AG04449 (cell line): ENCODE measurements around the gene CSGALNACT2.
"Not testable (repeated sequence)": the region's sequence is repeated elsewhere in the genome, so short reads cannot be mapped to it uniquely, and the experiment has no call there.

ENCODE experiments used
- CTCF ChIA-PET: fragments of 350-600 bp; formaldehyde crosslinking; extraction: SDS; loops from one replicate; lab custom pipeline; 2021; ENCODE audit warnings: antibody characterized with exemption; lab: Yijun Ruan, JAX
- POLR2A ChIA-PET: fragments of 400-600, 350-600 bp; formaldehyde crosslinking; extraction: SDS; loops from one replicate; lab custom pipeline; 2020; ENCODE audit warnings: antibody characterized with exemption, inconsistent platforms; lab: Yijun Ruan, JAX
- DNase-seq: peaks from one replicate; pipeline ENCODE4 v3.0.0-alpha.2; 2010; ENCODE audit warnings: low read depth, low spot score
- H3K4me3 ChIP-seq: 2 replicates; pipeline ENCODE4 v1.5.1; 2011; ENCODE audit warnings: low read depth, mild to moderate bottlenecking, control low read depth, low read length
- CTCF ChIP-seq: IDR thresholded peaks from one replicate; pipeline ENCODE4 v1.5.1; 2011; ENCODE audit warnings: mild to moderate bottlenecking, moderate library complexity, low read length, control low read depth, inconsistent platforms; ENCODE audit not compliant: insufficient read depth; ENCODE audit errors: missing control alignments

Gene CSGALNACT2

GRCh38 chr10:43173120-43173519 lies 34.9 kb downstream of the CSGALNACT2 start:
- no peak overlapping the region for H3K4me3 ChIP-seq
- ChIA-PET POLR2A (no interaction called here), CTCF (interaction anchor here (1.6 kb wide), 1 partner anchor 13 kb away, joined by 3 read pairs; no protein-coding TSS in a partner anchor)
- TF ChIP-seq CTCF, result no peak
- no peak for DNase-seq

GRCh38 chr10:43174969-43175368 lies 36.7 kb downstream of the CSGALNACT2 start:
- no peak for TF ChIP-seq CTCF
- H3K4me3 ChIP-seq, result no peak overlapping the region
- ChIA-PET POLR2A (no interaction called here), CTCF (interaction anchor here (1.0 to 1.1 kb wide), 2 partner anchors 27 to 36 kb away, joined by 3 read pairs; no protein-coding TSS in a partner anchor)
- no peak for DNase-seq

- no peak overlapping the region for H3K4me3 ChIP-seq
- TF ChIP-seq CTCF, result no peak
- ChIA-PET CTCF (no interaction called here), POLR2A (no interaction called here)
- DNase-seq, result no peak
These were observed 38.0 kb downstream of the CSGALNACT2 start for GRCh38 chr10:43176271-43176670.

GRCh38 chr10:43177595-43177994 lies 39.4 kb downstream of the CSGALNACT2 start:
- POLR2A ChIA-PET, result no interaction called here
- TF ChIP-seq CTCF, result no peak
- H3K4me3 ChIP-seq, result no peak overlapping the region
- no peak for DNase-seq
- CTCF ChIA-PET, result no interaction called here

GRCh38 chr10:43181146-43181545 lies 42.9 kb downstream of the CSGALNACT2 start:
- POLR2A ChIA-PET, result interaction anchor here (0.7 kb wide), 1 partner anchor 39 kb away, joined by 3 read pairs; no protein-coding TSS in a partner anchor
- CTCF ChIA-PET, result interaction anchor here (1.8 to 2.3 kb wide), 2 partner anchors 10 to 12 kb away, joined by 5 to 7 read pairs; no protein-coding TSS in a partner anchor
- TF ChIP-seq CTCF, result no peak
- H3K4me3 ChIP-seq, result no peak overlapping the region
- no peak for DNase-seq

- H3K4me3 ChIP-seq, POLR2A ChIA-PET, DNase-seq: not testable (repeated sequence)
- CTCF ChIA-PET, result interaction anchor here (1.6 kb wide), 1 partner anchor 19 kb away, joined by 7 read pairs; no protein-coding TSS in a partner anchor
These were observed 45.5 kb downstream of the CSGALNACT2 start for GRCh38 chr10:43183764-43184163.

GRCh38 chr10:43186150-43186549 lies 47.9 kb downstream of the CSGALNACT2 start:
- CTCF ChIA-PET, result no interaction called here
- peak; percentile 16 for DNase-seq
- POLR2A ChIA-PET, result no interaction called here
- no peak overlapping the region for H3K4me3 ChIP-seq
- no peak for TF ChIP-seq CTCF
